Measurements from ENCODE around the gene SPTB.

The SPTB gene

DNA sequence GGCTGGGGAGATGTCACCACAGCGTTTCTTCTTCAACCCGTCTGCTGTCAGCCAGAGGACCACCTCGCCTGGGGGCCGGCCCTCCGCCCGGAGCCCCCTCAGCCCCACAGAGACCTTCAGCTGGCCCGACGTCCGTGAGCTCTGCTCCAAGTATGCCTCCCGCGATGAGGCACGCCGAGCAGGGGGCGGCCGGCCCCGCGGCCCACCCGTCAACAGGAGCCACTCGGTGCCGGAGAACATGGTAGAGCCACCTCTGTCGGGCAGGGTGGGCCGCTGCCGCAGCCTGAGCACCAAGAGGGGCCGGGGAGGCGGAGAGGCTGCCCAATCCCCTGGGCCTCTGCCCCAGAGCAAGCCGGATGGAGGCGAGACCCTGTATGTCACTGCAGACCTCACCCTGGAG is 136.6 kb downstream of the SPTB start:
- DNase-seq: no peak

DNA sequence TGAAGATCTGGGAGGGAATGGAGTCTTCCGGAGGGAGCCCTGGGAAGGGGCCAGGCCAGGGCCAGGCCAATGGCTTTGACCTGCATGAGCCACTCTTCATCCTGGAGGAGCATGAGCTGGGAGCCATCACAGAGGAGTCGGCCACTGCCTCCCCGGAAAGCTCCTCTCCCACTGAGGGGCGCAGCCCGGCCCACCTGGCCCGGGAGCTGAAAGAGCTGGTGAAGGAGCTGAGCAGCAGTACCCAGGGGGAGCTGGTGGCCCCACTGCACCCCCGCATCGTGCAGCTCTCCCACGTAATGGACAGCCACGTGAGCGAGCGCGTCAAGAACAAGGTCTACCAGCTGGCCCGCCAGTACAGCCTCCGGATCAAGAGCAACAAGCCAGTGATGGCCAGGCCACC is 137.7 kb downstream of the SPTB start:
- DNase-seq: no peak

GRCh38 chr14:64741200-64741599 is 138.5 kb downstream of the SPTB start:
- DNase-seq: no peak

GRCh38 chr14:64738281-64738804 is 141.4 kb downstream of the SPTB start:
- no peak for DNase-seq

DNA sequence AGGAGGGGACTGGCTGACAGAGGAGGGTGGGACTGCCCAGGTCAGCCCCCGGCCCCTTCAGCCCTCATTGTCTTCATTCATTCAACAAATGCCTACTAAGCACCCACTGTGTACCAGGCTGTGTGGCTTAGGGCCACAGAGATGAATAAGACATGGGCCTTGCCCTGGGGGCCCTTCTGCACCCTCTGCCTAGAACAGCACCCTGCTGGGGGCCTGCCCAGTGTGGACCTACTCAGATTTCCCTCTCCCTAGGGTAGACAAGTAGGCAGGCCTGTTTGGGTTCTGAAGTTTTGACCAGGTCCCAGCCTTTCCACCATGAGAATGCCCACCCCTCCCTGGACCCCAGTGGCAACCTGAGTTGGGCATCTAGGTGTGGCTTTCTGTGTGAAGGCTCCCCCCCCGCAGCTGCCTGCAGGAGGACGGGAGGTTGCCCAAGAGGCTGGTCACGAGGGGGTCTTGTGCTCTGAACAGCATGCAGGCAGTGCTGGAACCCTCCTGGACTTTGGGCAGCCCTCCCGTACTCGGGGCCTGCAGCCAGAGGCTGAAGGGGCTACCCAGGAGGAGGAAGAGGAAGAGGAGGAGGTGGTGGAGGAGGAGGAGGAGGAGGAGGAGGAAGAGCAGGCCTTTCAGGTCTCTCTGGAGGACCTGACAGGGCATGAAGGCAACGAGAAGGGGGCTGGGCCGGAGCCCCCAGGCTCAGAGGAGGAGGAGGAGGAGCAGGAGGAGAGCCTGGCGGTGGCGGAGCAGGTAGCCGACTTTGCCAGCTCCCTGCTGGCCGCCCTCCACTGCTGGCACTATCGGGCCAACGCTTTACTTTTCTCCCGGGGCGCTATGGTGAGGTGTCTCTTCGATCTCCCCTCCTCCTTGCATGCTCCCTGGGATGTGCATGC is 142.1 kb downstream of the SPTB start:
- DNase-seq: no peak

GRCh38 chr14:64736271-64737169 is 143.2 kb downstream of the SPTB start:
- no peak for DNase-seq

- no peak for DNase-seq
These were observed 144.7 kb downstream of the SPTB start for GRCh38 chr14:64734990-64735389.

DNA sequence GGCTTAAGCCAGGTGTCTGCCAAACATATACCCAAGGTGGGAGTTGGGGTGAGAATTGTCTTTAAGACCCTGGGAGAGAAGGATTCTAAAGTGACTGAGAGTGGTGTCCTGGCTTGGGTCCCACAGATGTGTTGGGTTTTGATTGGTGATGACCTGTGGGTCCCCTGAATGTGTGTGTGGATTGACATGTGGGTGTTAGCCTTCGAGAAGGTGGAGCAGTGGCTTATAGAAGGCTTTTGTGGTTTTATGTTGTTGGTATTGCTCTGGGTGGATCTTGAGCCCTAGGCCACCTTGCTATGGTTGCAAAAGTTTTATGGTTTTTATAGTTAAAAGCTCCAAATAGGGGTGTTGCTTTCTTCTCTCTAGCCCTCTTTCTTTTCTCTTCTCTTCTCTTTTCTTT is 145.8 kb downstream of the SPTB start:
- no peak for DNase-seq

- DNase-seq: no peak
These were observed 146.4 kb downstream of the SPTB start for GRCh38 chr14:64733321-64733720.

- DNase-seq: no peak
These were observed 147.1 kb downstream of the SPTB start for GRCh38 chr14:64732536-64733120.

DNA sequence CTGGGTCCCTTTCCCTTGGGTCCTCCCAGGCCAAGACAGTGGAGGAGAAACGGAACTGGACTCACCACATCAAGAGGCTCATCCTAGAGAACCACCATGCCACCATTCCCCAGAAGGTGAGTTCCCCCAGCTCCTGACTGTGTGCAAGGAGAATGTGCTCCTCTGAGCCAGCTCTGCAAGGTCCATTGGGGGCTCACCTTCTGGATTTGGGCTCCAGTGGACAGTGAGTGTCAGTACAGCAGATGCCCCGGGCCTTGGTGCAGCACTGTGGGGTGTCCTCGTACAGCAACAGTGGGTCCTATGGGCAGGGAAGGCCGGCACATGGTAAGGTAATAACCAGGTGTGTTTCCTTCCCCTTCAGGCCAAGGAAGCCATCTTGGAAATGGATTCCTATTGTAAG is 147.6 kb downstream of the SPTB start:
- DNase-seq: no peak

GRCh38 chr14:64731141-64731581 is 148.5 kb downstream of the SPTB start:
- DNase-seq: no peak

DNA sequence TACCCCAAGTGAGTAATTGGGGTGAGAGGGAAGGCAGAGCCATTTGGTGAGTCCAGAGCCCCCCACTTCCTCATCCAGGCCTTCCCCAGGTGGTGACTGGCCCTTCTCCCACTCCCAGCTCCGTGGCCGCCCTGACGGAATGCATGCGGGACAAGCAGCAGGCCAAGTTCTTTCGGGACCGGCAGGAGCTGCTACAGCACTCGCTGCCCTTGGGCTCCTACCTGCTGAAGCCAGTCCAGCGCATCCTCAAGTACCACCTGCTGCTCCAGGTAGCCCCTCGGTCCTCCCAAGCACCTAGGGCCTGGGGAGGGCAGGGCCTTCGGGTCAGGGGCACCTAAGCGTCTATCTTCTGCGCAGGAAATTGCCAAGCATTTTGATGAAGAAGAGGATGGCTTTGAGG is 149.0 kb downstream of the SPTB start:
- DNase-seq: no peak

DNA sequence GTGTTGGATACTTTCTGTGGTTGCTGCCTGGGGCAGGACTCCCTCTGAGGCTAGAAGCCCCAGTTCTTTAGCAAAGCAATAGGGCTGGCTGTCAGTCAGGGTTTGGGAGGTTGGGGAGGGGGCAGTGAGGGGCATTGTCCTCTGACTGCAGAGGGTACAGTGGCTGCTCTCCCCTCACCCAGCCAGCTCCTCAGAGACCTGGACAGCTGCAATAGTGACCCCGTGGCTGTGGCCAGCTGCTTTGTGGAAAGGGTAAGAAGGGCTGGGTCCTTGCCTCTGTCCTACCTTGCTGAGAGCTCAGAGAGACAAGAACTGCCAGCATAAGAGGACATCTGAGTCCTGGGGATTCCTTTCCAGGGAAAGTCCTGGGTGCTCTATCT is 149.7 kb downstream of the SPTB start:
- DNase-seq: no peak

DNA sequence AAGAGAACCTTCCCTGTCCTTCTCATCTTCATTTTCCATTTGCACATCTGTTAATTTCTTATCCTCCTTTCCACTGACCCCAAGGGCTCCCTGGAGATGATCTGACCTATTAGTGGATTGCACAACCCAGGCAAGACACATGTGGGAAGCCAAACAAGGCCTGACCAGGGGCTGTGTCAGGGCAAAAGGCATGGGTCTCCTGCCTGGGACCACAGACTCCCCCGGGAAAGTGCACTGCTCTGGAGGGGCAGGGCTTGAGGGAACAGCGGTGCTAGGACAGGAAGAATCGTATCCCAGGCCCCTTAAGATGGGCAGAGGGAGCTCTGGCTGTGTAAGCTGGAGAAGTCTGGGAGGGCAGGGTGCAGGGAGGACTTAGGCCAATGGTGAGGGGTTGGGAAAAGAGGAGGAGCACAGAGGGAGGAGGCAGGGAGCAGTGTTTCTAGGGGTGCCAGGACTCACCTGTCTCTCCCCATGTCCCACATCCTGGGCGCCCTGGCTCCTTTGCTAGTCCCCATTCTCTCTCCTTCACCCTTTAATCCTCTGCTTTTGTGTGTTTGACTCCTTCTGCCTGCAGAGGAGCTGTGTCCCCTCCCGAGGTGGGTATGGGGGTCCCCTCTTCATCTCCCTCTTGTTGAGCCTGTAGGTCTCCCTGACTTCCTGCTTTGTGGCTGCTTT is 150.2 kb downstream of the SPTB start:
- DNase-seq: no peak

DNA sequence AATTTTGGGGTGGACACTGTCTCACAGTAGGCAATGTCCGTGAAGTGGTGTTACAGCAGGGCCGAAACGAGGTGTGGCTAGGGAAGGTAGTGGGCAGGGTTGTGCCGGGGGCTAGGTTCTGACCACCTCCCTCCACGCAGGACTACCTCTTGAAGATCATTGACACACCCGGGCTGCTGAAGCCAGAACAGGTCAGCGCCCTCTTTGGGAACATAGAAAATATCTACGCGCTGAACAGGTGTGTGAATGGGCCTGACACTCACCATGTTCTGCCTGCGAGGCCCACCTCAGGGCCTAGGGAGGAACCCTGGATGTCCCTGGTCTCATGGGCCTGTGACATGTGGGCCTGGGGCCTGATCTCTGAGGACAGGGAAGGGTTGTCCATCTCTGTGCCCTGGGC is 150.9 kb downstream of the SPTB start:
- no peak for DNase-seq

DNA sequence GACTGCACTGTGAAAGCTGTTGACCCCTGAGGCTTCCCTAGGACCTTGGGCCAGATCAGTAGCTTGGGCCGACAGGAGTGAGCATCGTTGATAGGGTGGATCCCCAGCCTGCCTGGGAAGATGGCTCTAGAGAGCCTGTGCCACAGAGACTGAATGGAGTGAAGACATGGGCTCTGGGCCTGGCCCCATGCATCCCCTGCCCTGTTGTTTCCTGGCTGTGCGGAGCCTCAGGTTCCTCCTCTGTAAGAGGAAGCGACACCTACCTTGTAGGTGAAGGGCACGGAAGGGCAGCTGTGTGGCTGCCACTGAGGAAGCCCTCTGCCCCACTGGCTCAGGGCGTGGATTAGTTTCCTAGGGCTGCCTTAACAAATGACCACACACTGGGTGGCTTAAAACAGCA is 151.6 kb downstream of the SPTB start:
- DNase-seq: no peak

- no peak for DNase-seq
These were observed 152.1 kb downstream of the SPTB start for GRCh38 chr14:64727551-64728071.

- DNase-seq: no peak
These were observed 153.2 kb downstream of the SPTB start for GRCh38 chr14:64726585-64726890.

- DNase-seq: no peak
These were observed 153.7 kb downstream of the SPTB start for GRCh38 chr14:64725879-64726584.

- no peak for DNase-seq
These were observed 154.4 kb downstream of the SPTB start for GRCh38 chr14:64725261-64725815.

- DNase-seq: no peak
These were observed 155.2 kb downstream of the SPTB start for GRCh38 chr14:64724578-64724930.

Measured in KG1 (cell line).